DND-41 (cell line): ENCODE measurements around the gene DGKE.

ENCODE experiments used
- EZH2 ChIP-seq: IDR thresholded peaks from 3 replicates; pipeline ENCODE4 v1.6.1; 2012; ENCODE audit warnings: borderline replicate concordance, low read depth, mild to moderate bottlenecking, moderate library complexity, low read length, inconsistent platforms; ENCODE audit not compliant: severe bottlenecking
- TF ChIP-seq, protein P1 (sequence below): IDR thresholded peaks from 2 replicates; pipeline ENCODE4 v1.5.1; 2012; ENCODE audit warnings: borderline replicate concordance, low read length, moderate library complexity, mild to moderate bottlenecking; ENCODE audit not compliant: poor library complexity, severe bottlenecking; ENCODE audit errors: extremely low read depth

GRCh38 chr17:56879280-56879679 lies 45.3 kb downstream of the DGKE start:
- TF ChIP-seq, protein P1, sequence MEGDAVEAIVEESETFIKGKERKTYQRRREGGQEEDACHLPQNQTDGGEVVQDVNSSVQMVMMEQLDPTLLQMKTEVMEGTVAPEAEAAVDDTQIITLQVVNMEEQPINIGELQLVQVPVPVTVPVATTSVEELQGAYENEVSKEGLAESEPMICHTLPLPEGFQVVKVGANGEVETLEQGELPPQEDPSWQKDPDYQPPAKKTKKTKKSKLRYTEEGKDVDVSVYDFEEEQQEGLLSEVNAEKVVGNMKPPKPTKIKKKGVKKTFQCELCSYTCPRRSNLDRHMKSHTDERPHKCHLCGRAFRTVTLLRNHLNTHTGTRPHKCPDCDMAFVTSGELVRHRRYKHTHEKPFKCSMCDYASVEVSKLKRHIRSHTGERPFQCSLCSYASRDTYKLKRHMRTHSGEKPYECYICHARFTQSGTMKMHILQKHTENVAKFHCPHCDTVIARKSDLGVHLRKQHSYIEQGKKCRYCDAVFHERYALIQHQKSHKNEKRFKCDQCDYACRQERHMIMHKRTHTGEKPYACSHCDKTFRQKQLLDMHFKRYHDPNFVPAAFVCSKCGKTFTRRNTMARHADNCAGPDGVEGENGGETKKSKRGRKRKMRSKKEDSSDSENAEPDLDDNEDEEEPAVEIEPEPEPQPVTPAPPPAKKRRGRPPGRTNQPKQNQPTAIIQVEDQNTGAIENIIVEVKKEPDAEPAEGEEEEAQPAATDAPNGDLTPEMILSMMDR: no peak
- TF ChIP-seq EZH2: no peak
